Endothelial cell of umbilical vein (primary cell): ENCODE measurements around the gene PAK5.

Source experiments
- CTCF ChIP-seq, 2 donors: IDR thresholded peaks; 1 replicate in 1 of 2; 2 replicates in 1 of 2; pipeline ENCODE4 v1.5.1; 2011; ENCODE audit warnings: low read length in 2 of 2, mild to moderate bottlenecking in 2 of 2, moderate library complexity in 2 of 2, control low read depth in 1 of 2, inconsistent platforms in 1 of 2, low read depth in 1 of 2; ENCODE audit not compliant: insufficient read depth in 1 of 2; ENCODE audit errors: extremely low read depth in 1 of 2
- EZH2 ChIP-seq: IDR thresholded peaks from 2 replicates; pipeline ENCODE4 v1.6.1; 2012; ENCODE audit warnings: borderline replicate concordance, low read depth, mild to moderate bottlenecking, moderate library complexity, low read length, inconsistent platforms; ENCODE audit not compliant: severe bottlenecking
- GATA2 ChIP-seq: IDR thresholded peaks from 2 replicates; pipeline ENCODE4 v1.7.0; 2011; ENCODE audit warnings: low read depth, mild to moderate bottlenecking, moderate library complexity, mixed read lengths, low read length; ENCODE audit not compliant: insufficient read length, insufficient read depth
- JUN ChIP-seq: IDR thresholded peaks from 2 replicates; pipeline ENCODE4 v1.6.1; 2011; ENCODE audit warnings: borderline replicate concordance, low read depth; ENCODE audit not compliant: insufficient read length, insufficient read depth
- MAX ChIP-seq: IDR thresholded peaks from 2 replicates; pipeline ENCODE4 v1.6.1; 2011; ENCODE audit not compliant: insufficient read depth, insufficient read length
- POLR2A ChIP-seq: IDR thresholded peaks from 2 replicates; pipeline ENCODE4 v1.6.1; 2012; ENCODE audit warnings: low read depth, mild to moderate bottlenecking, control low read depth, low read length
- POLR2AphosphoS5 ChIP-seq: IDR thresholded peaks from 2 replicates; pipeline ENCODE4 v1.6.1; 2012; ENCODE audit warnings: low read depth, mild to moderate bottlenecking, control low read depth, low read length, moderate library complexity; ENCODE audit not compliant: insufficient read depth

- TF ChIP-seq JUN (no peak), CTCF (IDR thresholded peaks at IDR 0.05; ENCODE audit: extremely low read depth in 1 of 2, insufficient read depth in 1 of 2, low read depth in 1 of 2, low read length in 2 of 2) (peak; percentile 44 to 54), POLR2A (no peak), POLR2AphosphoS5 (no peak), EZH2 (no peak), MAX (no peak), GATA2 (no peak)
Measured at GRCh38 chr20:9609887-9610502, 228.9 kb downstream of the PAK5 start.
